ENCODE measurements around the gene NRXN3. TPM values are rescaled to one million over a fixed set of nuclear protein-coding genes. Genes with fewer than 3 reads are reported as not detected.

The NRXN3 gene
- total and polyA plus RNA-seq, 2 donors (not counting 1 experiment from before 2014, with no cell fraction given), result 0.83 to 34.6 TPM

- Histone ChIP-seq H3K9me3 (ENCODE audit: control insufficient read depth, insufficient read depth, low read depth, low read length) (no peaks in the 10 kb centered on the region), H3K27ac (ENCODE audit: insufficient read depth, low read length) (no peak overlapping the region), H3K36me3 (ENCODE audit: control insufficient read depth, insufficient read depth, low read length) (no peaks in the 10 kb centered on the region), H3K79me2 (ENCODE audit: control insufficient read depth, insufficient read depth, low read length) (no peaks in the 10 kb centered on the region), H3K9ac (ENCODE audit: insufficient read depth, low read length) (no peak overlapping the region), H3K4me2 (ENCODE audit: extremely low read depth, insufficient read depth, low read length) (no peak overlapping the region), H3K27me3 (ENCODE audit: control insufficient read depth, insufficient read depth, low read length) (no peaks in the 10 kb centered on the region), H2AFZ (ENCODE audit: low read length) (no peak overlapping the region), H4K20me1 (ENCODE audit: control insufficient read depth, extremely low read depth, insufficient read depth, low read length) (no peaks in the 10 kb centered on the region), H3K4me3 (replicated peaks in 1 of 4; ENCODE audit: control extremely low read depth in 1 of 4, insufficient read depth in 1 of 4, low read depth in 3 of 4, low read length in 4 of 4) (no peak overlapping the region), H3K4me1 (ENCODE audit: control insufficient read depth, extremely low read depth, insufficient read depth, low read length) (no peaks in the 10 kb centered on the region)
- DNase-seq (ENCODE audit: low read depth in 2 of 2), result no peak
- TF ChIP-seq EZH2 (IDR thresholded peaks at IDR 0.05; ENCODE audit: low read length, missing control alignments), result no peak
- TF ChIP-seq CTCF (conservative IDR thresholded peaks at IDR 0.05 in 1 of 2, IDR thresholded peaks at IDR 0.05 in 1 of 2; ENCODE audit: low read depth in 1 of 2, low read length in 2 of 2), result no peak
Measured at GRCh38 chr14:78762331-78762730, 592.2 kb downstream of the NRXN3 start.

DNA sequence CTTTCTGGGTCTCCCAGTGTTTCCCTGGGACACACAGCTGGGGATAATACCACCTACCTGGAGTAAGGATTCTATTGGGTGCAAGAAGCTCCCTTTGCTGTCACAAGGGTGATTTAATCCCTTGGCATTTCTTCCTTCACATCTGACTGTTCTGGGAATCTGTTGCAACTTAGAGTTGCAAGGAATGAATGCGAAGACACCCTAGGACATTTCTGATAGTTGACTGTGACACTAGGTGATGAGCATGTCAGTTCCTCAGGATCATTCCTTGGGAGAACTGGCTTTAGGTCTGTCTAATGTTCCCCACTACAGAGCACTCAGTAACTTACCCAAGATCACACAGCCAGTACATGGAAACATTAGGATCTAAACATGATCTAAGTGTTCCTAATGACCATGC is 593.6 kb downstream of the NRXN3 start:
- no peak overlapping the region for H2AFZ ChIP-seq (ENCODE audit: low read length)
- H3K9ac ChIP-seq (ENCODE audit: insufficient read depth, low read length), result no peak overlapping the region
- no peak overlapping the region for H3K4me2 ChIP-seq (ENCODE audit: extremely low read depth, insufficient read depth, low read length)
- no peaks in the 10 kb centered on the region for H3K27me3 ChIP-seq (ENCODE audit: control insufficient read depth, insufficient read depth, low read length)
- no peaks in the 10 kb centered on the region for H3K79me2 ChIP-seq (ENCODE audit: control insufficient read depth, insufficient read depth, low read length)
- no peak overlapping the region for H3K4me3 ChIP-seq (replicated peaks in 1 of 4; ENCODE audit: control extremely low read depth in 1 of 4, insufficient read depth in 1 of 4, low read depth in 3 of 4, low read length in 4 of 4)
- TF ChIP-seq CTCF (conservative IDR thresholded peaks at IDR 0.05 in 1 of 2, IDR thresholded peaks at IDR 0.05 in 1 of 2; ENCODE audit: low read depth in 1 of 2, low read length in 2 of 2), result no peak
- TF ChIP-seq EZH2 (IDR thresholded peaks at IDR 0.05; ENCODE audit: low read length, missing control alignments), result no peak
- H3K9me3 ChIP-seq (ENCODE audit: control insufficient read depth, insufficient read depth, low read depth, low read length), result no peaks in the 10 kb centered on the region
- no peaks in the 10 kb centered on the region for H3K4me1 ChIP-seq (ENCODE audit: control insufficient read depth, extremely low read depth, insufficient read depth, low read length)
- H3K36me3 ChIP-seq (ENCODE audit: control insufficient read depth, insufficient read depth, low read length), result no peaks in the 10 kb centered on the region
- no peaks in the 10 kb centered on the region for H4K20me1 ChIP-seq (ENCODE audit: control insufficient read depth, extremely low read depth, insufficient read depth, low read length)
- no peak overlapping the region for H3K27ac ChIP-seq (ENCODE audit: insufficient read depth, low read length)
- DNase-seq (ENCODE audit: low read depth in 2 of 2), result peak in 1 of 2 donors; percentile 3

DNA sequence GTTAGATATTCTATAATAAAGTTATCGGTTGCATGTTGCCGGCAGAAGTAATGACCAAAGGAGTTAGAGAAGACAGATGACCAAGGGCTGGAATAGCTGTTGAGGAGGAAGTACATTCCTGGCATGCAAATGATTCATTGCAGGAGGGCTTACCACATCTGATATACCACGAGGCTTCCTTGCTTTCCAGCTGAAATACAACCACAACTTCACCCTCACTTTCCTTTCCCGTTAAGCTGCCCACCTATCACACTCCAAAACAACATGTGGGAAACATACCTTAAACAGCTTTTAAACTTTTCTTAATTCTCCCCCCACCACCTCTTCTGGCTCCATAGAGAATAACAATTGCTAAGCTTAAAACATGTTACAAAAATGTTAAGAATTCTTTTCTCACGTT is 594.1 kb downstream of the NRXN3 start:
- TF ChIP-seq CTCF (conservative IDR thresholded peaks at IDR 0.05 in 1 of 2, IDR thresholded peaks at IDR 0.05 in 1 of 2; ENCODE audit: low read depth in 1 of 2, low read length in 2 of 2), result no peak
- TF ChIP-seq EZH2 (IDR thresholded peaks at IDR 0.05; ENCODE audit: low read length, missing control alignments), result no peak
- Histone ChIP-seq H3K4me3 (replicated peaks in 1 of 4; ENCODE audit: control extremely low read depth in 1 of 4, insufficient read depth in 1 of 4, low read depth in 3 of 4, low read length in 4 of 4) (no peak overlapping the region), H3K9me3 (ENCODE audit: control insufficient read depth, insufficient read depth, low read depth, low read length) (no peaks in the 10 kb centered on the region), H3K36me3 (ENCODE audit: control insufficient read depth, insufficient read depth, low read length) (no peaks in the 10 kb centered on the region), H3K79me2 (ENCODE audit: control insufficient read depth, insufficient read depth, low read length) (no peaks in the 10 kb centered on the region), H3K9ac (ENCODE audit: insufficient read depth, low read length) (no peak overlapping the region), H3K27ac (ENCODE audit: insufficient read depth, low read length) (no peak overlapping the region), H3K27me3 (ENCODE audit: control insufficient read depth, insufficient read depth, low read length) (no peaks in the 10 kb centered on the region), H2AFZ (ENCODE audit: low read length) (no peak overlapping the region), H3K4me2 (ENCODE audit: extremely low read depth, insufficient read depth, low read length) (no peak overlapping the region), H4K20me1 (ENCODE audit: control insufficient read depth, extremely low read depth, insufficient read depth, low read length) (no peaks in the 10 kb centered on the region), H3K4me1 (ENCODE audit: control insufficient read depth, extremely low read depth, insufficient read depth, low read length) (no peaks in the 10 kb centered on the region)
- peak in 1 of 2 donors; percentile 94 for DNase-seq (ENCODE audit: low read depth in 2 of 2)

All from fibroblast of lung (primary cell).